K562 (cell line): ENCODE data around the gene CDK4. TPM values are rescaled to one million over a fixed set of nuclear protein-coding genes. Genes with fewer than 3 reads are reported as not detected.

Experiments used
- DEAF1 ChIP-seq: fragments of 450-650 bp; formaldehyde crosslinking; IDR thresholded peaks from 2 replicates; pipeline ENCODE4 v1.4.0; 2020; ENCODE audit warnings: mild to moderate bottlenecking, moderate library complexity
- DLX4 ChIP-seq: fragments of 250-450 bp; sonication (Bioruptor Pico); IDR thresholded peaks from 2 replicates; pipeline ENCODE4 v1.6.1; 2021; ENCODE audit warnings: mild to moderate bottlenecking
- E2F6 ChIP-seq, 2 experiments: IDR thresholded peaks; 2 replicates each; pipeline ENCODE4 v1.6.1; 2011; ENCODE audit warnings: borderline replicate concordance in 1 of 2, control low read depth in 1 of 2, low read depth in 1 of 2, low read length in 1 of 2, mild to moderate bottlenecking in 1 of 2, mixed read lengths in 1 of 2, moderate library complexity in 1 of 2; ENCODE audit not compliant: insufficient read depth in 1 of 2, insufficient read length in 1 of 2, poor library complexity in 1 of 2, severe bottlenecking in 1 of 2; ENCODE audit errors: extremely low read depth in 1 of 2
- FOXP1 ChIP-seq: sonication (generic); formaldehyde crosslinking; IDR thresholded peaks from 2 replicates; pipeline ENCODE4 v1.8.0; 2022; ENCODE audit warnings: mild to moderate bottlenecking, missing genetic modification reagents
- GABPA ChIP-seq: fragments of 200-800 bp; sonication (Bioruptor generic); conservative IDR thresholded peaks from 2 replicates; pipeline ENCODE4 v1.6.1; 2016; ENCODE audit warnings: low read depth, missing genetic modification characterization, missing compliant biosample characterization
- GTF2E2 ChIP-seq: fragments of 200-800 bp; sonication (Bioruptor generic); IDR thresholded peaks from 2 replicates; pipeline ENCODE4 v1.6.1; 2016; ENCODE audit warnings: missing genetic modification characterization, missing compliant biosample characterization
- MEF2A ChIP-seq: IDR thresholded peaks from 2 replicates; pipeline ENCODE4 v1.6.1; 2011; ENCODE audit warnings: low read depth, mild to moderate bottlenecking, low read length, moderate library complexity; ENCODE audit not compliant: control insufficient read depth
- MTA3 ChIP-seq: fragments of 450-650 bp; formaldehyde crosslinking; IDR thresholded peaks from 2 replicates; pipeline ENCODE4 v1.6.1; 2017; ENCODE audit warnings: mild to moderate bottlenecking, borderline replicate concordance
- PCBP1 ChIP-seq: fragments of 200-400 bp; formaldehyde crosslinking; IDR thresholded peaks from 2 replicates; pipeline ENCODE4 v1.6.1; 2018; ENCODE audit warnings: mild to moderate bottlenecking, low read depth, low read length; ENCODE audit not compliant: poor library complexity, severe bottlenecking
- POLR2AphosphoS5 ChIP-seq: IDR thresholded peaks from 2 replicates; pipeline ENCODE4 v1.6.1; 2011; ENCODE audit warnings: mild to moderate bottlenecking, low read depth, low read length, moderate library complexity; ENCODE audit not compliant: control insufficient read depth, insufficient read depth
- SIN3A ChIP-seq, 2 experiments: fragments of 150-350 bp in 1 of 2; IDR thresholded peaks; 2 replicates each; pipeline ENCODE4 v1.6.1; 2011 to 2016; ENCODE audit warnings: borderline replicate concordance in 2 of 2, low read depth in 2 of 2, low read length in 2 of 2, mild to moderate bottlenecking in 2 of 2, moderate library complexity in 2 of 2; ENCODE audit not compliant: control insufficient read depth in 1 of 2
- TGIF2 ChIP-seq: sonication (generic); formaldehyde crosslinking; IDR thresholded peaks from 2 replicates; pipeline ENCODE4 v1.8.1; 2022; ENCODE audit warnings: mild to moderate bottlenecking, missing genetic modification reagents, moderate library complexity
- THRA ChIP-seq: fragments of 450-650 bp; IDR thresholded peaks from 2 replicates; pipeline ENCODE4 v1.6.1; 2017; ENCODE audit warnings: mild to moderate bottlenecking, moderate library complexity
- ZFX ChIP-seq: sonication (generic); formaldehyde crosslinking; IDR thresholded peaks from 2 replicates; pipeline ENCODE4 v1.8.0; 2022; ENCODE audit warnings: mild to moderate bottlenecking, missing genetic modification reagents, moderate library complexity
- ZNF217 ChIP-seq: sonication (generic); formaldehyde crosslinking; IDR thresholded peaks from 2 replicates; pipeline ENCODE4 v1.8.0; 2022; ENCODE audit warnings: mild to moderate bottlenecking, missing genetic modification reagents
- ZNF239 ChIP-seq: fragments of 250-450 bp; sonication (Bioruptor Pico); IDR thresholded peaks from 2 replicates; pipeline ENCODE4 v1.4.0; 2020; ENCODE audit warnings: mild to moderate bottlenecking
- ZNF280A ChIP-seq: fragments of 450-650 bp; IDR thresholded peaks from 2 replicates; pipeline ENCODE4 v1.6.1; 2018; ENCODE audit warnings: mild to moderate bottlenecking, low read depth; ENCODE audit not compliant: partially characterized antibody
- polyA plus RNA-seq, 8 experiments: library from polyadenylated mRNA; depleted of rRNA in 4 of 8; stranded (reverse) in 5 of 8; unstranded in 3 of 8; fragments of >200 nt; fragmentation: Nextera tagmentation in 2 of 8; fragmentation: Illumina TruSeq in 1 of 8; extraction: Ambion mirVana in 2 of 8; extraction: Trizol in 1 of 8; gene quantifications; 2 replicates each; pipeline versions ENCODE4 v1.2.1 to v1.2.3, GENCODE V29; 2011 to 2014; ENCODE audit warnings: inconsistent platforms in 1 of 8, missing spikeins in 1 of 8
- total RNA-seq, 7 experiments: library from RNA; depleted of rRNA in 6 of 7; stranded (reverse); fragments of >200 nt in 6 of 7; fragmentation: Illumina TruSeq in 2 of 7; extraction: Trizol in 2 of 7; gene quantifications; 2 replicates each; pipeline versions ENCODE4 v1.2.1 to v1.2.3, GENCODE V29; 2011 to 2021; ENCODE audit warnings: low replicate concordance in 1 of 7

The CDK4 gene
- total and polyA plus RNA-seq, 9 of the 15 experiments (the other 6 are each of a cell fraction or from before 2014, with no cell fraction given), result 37.8 to 436 (median 238) TPM

GRCh38 chr12:57751788-57752667, at the start of gene CDK4 (continued):
- TF ChIP-seq E2F6 (IDR thresholded peaks at IDR 0.05; ENCODE audit: borderline replicate concordance in 1 of 2, extremely low read depth in 1 of 2, insufficient read depth in 1 of 2, insufficient read length in 1 of 2, low read depth in 1 of 2, low read length in 1 of 2, poor library complexity in 1 of 2, severe bottlenecking in 1 of 2) (peak; percentile 93 to 95), ZNF239 (no peak), ZNF280A (no peak), ZNF217 (no peak), GABPA (tag) (peak; percentile 88), MEF2A (no peak), DLX4 (CRISPR knock-in tag) (no peak), GTF2E2 (tag) (peak; percentile 98), PCBP1 (no peak), THRA (no peak), POLR2AphosphoS5 (peak; percentile 81), MTA3 (0 out of 2 replicates have a peak, but pooled peaks have one; percentile 62), DEAF1 (CRISPR knock-in tag) (no peak), FOXP1 (CRISPR knock-in tag) (0 out of 2 replicates have a peak, but pooled peaks have one; percentile 82), ZFX (peak; percentile 99), SIN3A (IDR thresholded peaks at IDR 0.05; ENCODE audit: borderline replicate concordance in 2 of 2, control insufficient read depth in 1 of 2, low read depth in 2 of 2, low read length in 2 of 2) (peak; percentile 74 to 76), TGIF2 (peak; percentile 97)
